Uterus (tissue), 2 donors: Measurements from ENCODE around the gene AGBL1.

Experiments
- POLR2A ChIP-seq, 2 donors: fragments of 450-650 bp; IDR thresholded peaks; one replicate each; pipeline ENCODE4 v1.6.1; 2016; ENCODE audit warnings: antibody characterized with exemption in 2 of 2, mild to moderate bottlenecking in 1 of 2, moderate library complexity in 1 of 2
- TF ChIP-seq, protein P1 (sequence below), 4 experiments: fragments of 200-600 bp in 2 of 4; fragments of 450-650 bp in 2 of 4; sonication (generic) in 2 of 4; IDR thresholded peaks; one replicate each; pipeline ENCODE4 v1.5.1; 2016 to 2019; ENCODE audit warnings: antibody characterized with exemption in 4 of 4, mild to moderate bottlenecking in 2 of 4, moderate library complexity in 1 of 4

DNA sequence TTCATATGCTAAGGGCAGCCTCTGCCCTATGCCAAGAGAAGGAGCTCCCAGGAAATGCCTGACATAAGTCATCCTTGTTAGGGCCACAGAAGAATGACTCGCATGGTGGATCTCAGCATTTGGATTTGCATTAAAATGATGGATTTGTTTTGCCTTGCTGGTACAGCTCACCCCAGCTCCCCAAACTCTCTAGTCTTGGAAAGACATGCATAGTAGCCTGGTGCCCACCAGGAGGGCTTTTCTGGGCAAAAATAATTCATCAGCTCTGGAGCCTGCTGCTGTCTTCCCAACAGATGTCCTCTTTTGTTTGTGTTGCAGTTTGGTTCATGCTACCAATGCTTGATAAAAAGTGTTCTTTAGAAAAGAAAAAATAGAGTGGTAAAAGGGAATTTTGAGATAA is 833.0 kb downstream of the AGBL1 start:
- TF ChIP-seq, protein P1, sequence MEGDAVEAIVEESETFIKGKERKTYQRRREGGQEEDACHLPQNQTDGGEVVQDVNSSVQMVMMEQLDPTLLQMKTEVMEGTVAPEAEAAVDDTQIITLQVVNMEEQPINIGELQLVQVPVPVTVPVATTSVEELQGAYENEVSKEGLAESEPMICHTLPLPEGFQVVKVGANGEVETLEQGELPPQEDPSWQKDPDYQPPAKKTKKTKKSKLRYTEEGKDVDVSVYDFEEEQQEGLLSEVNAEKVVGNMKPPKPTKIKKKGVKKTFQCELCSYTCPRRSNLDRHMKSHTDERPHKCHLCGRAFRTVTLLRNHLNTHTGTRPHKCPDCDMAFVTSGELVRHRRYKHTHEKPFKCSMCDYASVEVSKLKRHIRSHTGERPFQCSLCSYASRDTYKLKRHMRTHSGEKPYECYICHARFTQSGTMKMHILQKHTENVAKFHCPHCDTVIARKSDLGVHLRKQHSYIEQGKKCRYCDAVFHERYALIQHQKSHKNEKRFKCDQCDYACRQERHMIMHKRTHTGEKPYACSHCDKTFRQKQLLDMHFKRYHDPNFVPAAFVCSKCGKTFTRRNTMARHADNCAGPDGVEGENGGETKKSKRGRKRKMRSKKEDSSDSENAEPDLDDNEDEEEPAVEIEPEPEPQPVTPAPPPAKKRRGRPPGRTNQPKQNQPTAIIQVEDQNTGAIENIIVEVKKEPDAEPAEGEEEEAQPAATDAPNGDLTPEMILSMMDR (IDR thresholded peaks at IDR 0.05), result no peak
- no peak for TF ChIP-seq POLR2A (IDR thresholded peaks at IDR 0.05)
